ENCODE measurements around the gene CD81.

The CD81 gene

GRCh38 chr11:2390091-2390724 lies 13.1 kb downstream of the CD81 start:
- DNase-seq (ENCODE audit: low read depth, low spot score), result no peak

GRCh38 chr11:2390725-2391151 lies 13.6 kb downstream of the CD81 start:
- no peak for DNase-seq (ENCODE audit: low read depth, low spot score)

DNA sequence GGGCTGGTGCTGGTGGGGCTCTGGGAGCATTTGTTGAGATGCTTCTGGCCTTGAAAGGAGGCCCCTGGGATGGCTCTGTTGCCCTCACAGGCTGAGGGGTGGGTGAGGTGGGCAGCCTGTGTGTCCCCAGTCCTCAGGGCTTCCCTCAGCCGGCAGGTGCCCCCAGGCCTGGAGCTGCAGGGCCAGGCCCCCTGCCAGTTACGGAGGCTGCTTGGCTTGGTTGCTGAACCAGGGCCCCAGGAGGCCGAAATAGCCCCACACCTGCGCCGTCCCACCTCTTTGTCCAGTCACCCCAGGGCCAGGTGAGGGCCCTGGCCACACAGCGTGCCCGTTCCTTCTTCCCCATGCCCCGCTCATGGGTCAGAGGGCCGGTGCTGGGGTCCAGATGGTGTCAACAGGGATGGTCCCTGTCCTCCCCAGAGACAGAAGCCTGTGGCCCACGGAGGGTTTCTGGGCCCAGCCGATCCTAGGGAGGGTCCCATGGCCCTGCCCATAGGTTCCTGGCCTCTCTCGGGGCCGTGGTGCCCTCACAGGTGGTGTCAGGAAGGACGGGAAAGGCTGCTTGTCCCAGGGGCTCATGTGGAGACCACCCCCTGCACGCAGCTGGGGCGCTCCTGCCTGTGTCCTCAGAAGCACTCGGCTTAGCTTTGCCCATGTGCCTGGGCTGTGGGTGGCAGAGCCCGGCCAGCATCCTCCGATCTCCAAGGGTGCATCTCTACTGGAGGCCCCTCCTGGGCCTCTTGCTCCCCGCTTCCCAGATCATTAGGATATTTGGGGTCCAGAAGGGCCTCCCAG lies 14.3 kb downstream of the CD81 start:
- DNase-seq (ENCODE audit: low read depth, low spot score), result no peak

DNA sequence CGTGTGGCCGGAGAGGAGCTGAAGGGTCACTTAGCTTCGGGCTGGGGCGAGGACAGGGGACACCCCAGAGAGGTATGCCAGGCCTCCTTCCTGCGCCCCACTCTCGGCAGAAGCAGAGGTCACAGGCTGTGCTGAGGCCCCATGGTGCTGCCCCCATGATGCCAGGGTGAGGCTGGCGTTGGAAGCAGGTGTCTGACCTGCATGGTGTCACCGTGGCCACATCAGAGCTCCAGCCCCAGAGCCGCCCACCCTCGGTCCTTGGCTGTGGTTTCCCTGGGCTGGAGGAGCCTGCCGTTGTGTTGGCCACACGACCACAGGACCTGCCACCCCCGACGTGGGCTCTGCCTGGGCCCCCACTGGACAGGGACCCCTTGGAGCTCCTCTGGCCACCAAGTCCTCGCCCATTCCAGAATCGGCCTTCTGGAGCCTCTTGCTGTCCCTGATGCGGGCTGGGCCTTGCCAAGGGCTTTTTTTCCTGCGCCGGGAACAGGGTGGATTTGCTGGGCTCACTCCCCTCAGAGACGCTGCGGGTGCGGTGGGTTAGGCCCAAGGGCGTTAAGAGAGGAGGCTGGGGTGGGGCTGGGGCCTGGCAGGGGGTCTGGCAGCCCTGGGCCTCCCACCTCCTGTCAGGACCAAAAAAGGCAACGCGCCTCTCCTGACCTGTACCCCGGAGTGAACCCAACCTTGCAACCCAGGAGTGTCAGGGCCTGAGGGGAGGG lies 15.3 kb downstream of the CD81 start:
- DNase-seq (ENCODE audit: low read depth, low spot score), result no peak

DNA sequence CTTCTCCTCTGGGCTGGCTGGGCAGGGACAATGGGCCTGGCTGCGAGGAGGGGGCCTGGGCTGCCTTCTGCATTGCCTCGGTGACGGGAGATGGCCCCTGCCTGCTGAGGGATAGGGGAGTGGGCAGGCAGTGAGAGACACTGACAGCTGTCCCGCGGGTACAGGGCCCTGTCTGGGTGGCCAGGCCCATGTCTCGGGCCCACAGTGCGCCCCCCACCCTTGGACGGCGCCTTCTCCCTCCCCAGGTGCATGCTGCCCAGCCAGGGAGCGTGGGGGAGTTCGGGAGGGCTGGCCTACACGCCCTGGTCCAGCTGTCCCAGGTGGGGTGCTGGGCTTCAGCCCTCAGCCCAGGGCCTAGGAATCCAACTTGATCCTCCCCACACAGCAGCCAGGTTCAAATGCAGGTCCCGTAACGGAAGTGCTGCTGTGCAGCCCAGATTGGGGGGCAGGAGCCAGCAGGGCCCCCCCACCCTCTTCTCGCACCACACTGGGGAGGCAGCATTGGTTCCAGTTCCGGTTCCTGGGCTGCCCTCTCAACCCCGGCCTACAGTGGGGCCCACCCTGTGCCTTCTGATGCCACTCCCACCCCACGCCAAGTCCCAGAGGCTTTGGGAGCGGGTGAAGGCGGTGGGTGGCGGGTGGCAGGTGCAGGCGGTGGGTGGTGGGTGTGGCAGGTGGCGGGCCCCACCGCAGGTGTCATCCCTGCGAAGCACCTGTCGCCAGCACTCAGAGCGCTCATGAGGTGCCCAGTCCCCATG lies 16.2 kb downstream of the CD81 start:
- DNase-seq (ENCODE audit: low read depth, low spot score), result no peak

DNA sequence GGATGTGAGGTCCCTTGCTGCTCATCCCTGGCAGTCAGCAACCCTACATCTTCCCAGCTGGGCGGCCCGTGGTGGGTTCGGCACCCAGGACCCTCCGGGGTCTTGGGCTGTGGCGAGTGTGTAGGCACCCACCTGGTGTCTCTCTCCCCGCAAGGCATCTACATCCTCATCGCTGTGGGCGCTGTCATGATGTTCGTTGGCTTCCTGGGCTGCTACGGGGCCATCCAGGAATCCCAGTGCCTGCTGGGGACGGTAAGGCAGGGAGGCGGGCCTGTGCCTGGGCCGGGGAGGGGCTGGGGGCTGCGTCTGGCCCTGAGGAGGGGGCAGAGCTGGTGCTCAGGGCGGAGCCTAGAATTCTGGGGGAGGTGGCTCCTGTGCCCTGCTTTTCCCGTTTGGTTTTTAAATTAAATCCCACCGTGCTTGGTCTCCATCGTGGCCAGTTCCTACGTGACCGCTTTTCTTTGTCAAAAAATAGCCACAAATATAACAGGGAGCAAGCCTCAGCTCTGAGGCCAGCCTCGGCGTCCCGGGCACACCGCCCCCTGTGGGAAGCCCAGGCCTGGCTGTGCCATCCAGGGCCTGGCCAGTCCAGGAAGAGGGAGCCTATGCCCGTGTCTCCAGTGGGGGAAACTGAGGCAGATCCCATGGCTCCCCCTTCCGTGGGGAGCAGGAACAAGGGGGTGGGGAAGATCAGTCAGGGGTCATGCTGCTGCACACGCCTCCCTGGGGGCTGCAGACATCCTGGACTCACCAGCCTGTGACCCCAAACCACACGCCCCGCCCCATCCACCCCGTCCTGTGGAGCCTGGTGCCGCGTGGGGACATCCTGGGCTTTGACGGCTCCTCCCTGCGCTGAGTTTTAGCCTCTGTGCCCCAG lies 17.1 kb downstream of the CD81 start:
- no peak for DNase-seq (ENCODE audit: low read depth, low spot score)

DNA sequence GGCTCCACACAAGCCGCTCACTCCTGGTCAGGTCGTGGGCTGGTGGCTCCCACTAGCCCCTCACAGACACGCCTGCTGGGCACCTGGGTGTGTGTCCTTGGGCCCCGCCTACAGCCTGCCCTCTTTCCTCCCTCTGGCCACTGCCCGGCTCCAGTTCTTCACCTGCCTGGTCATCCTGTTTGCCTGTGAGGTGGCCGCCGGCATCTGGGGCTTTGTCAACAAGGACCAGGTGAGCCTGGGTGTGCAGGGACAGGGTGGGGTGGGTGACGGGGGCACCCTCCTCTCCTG lies 17.7 kb downstream of the CD81 start:
- DNase-seq (ENCODE audit: low read depth, low spot score), result no peak

GRCh38 chr11:2395211-2395730 lies 18.2 kb downstream of the CD81 start:
- no peak for DNase-seq (ENCODE audit: low read depth, low spot score)

DNA sequence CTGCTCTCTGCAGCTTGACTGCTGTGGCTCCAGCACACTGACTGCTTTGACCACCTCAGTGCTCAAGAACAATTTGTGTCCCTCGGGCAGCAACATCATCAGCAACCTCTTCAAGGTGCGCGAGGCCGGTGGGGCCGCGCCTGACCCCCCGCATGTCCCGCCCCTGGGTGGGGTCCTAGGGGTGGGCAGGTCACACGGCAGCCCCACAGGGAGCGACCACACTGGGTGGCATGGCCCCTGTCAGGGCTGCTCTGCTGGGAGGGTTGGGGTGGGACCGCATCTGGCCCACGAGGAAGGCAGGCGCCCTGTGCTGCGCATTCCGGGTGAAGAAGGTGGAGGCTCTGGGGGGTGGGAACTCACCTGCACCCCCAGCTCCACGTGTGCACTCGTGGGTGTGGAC lies 18.7 kb downstream of the CD81 start:
- DNase-seq (ENCODE audit: low read depth, low spot score), result no peak

- no peak for DNase-seq (ENCODE audit: low read depth, low spot score)
Measured at GRCh38 chr11:2396471-2396870, 19.4 kb downstream of the CD81 start.

DNA sequence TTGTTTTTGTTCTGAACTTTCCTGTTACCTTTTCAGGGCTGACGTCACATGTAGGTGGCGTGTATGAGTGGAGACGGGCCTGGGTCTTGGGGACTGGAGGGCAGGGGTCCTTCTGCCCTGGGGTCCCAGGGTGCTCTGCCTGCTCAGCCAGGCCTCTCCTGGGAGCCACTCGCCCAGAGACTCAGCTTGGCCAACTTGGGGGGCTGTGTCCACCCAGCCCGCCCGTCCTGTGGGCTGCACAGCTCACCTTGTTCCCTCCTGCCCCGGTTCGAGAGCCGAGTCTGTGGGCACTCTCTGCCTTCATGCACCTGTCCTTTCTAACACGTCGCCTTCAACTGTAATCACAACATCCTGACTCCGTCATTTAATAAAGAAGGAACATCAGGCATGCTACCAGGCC lies 19.9 kb downstream of the CD81 start:
- DNase-seq (ENCODE audit: low read depth, low spot score), result no peak

- no peak for DNase-seq (ENCODE audit: low read depth, low spot score)
Measured at GRCh38 chr11:2398664-2399355, 21.7 kb downstream of the CD81 start.

- no peak for DNase-seq (ENCODE audit: low read depth, low spot score)
Measured at GRCh38 chr11:2399488-2400068, 22.5 kb downstream of the CD81 start.

DNA sequence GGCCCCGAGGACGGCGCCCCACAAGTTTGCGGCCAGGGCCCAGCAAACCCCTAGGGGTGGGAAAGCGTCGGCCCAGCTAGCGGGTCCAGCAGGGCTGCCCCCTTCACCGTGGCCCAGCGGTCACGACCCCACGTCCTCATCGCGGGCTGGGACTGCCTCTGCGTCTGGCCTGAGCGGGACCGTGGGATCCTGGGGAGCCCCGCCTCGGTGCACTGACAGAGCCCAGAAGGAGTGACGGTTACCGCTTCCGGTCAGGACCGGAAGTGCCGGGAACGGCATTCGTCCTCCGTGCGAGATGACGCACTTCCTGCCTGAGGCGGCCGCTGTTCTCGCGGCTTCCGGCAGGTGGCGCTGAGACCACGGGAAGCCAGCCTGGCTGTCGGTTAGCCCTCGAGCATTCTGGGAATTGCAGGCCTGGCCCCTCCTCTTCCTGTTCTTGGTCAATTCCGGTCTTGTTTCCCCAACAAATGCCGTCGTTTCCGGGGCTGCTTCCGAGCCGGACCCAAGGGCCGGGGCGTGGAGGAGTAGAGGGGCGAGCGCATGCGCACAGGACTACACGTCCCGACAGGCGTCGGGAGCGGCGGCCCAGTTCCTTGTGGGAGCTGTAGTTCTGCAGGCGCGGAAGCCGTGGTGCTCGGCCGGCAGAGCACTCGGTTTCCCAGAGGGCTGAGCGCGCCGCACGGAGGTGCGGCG lies 23.1 kb downstream of the CD81 start, which contains the start of gene TSSC4:
TSS of gene TSSC4 (plus strand) at position 682 of the 693 bp plus-strand sequence. CDS start 1,884 bp downstream, outside the sequence.
- peak; percentile 100 for DNase-seq (ENCODE audit: low read depth, low spot score)

DNA sequence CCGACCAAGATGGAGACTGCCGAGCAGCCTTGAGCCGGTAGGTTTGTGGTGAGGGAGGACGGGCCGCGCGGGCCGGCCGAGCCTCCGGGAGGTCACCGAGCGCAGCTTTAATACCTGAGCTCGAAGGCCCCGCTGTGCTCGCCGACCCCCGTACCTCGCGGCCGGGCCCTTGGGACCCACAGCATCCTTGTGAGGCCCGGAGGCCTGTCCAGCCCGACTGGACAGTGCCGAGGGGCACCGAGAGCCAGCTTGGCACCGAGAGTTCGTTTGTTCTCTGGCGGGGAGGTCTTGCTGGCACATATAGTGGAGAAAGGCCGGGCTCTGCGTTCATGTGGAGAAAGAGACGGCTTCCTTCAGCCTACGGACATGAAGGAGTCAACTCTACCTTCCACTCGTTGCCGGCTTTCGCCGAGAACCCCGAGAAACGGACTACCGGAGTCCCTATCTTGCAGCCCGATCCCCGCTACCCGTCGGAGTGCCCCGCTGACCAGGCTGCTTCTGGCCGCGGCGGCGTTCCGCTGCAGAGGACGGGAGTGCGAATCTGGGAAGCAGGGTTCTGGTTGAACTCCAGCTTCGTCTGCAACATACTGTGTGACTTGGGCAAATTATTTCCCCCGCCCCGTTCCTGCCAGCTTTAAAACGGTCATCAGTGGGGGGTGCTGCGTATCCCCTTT lies 23.8 kb downstream of the CD81 start:
- DNase-seq (ENCODE audit: low read depth, low spot score), result no peak

DNA sequence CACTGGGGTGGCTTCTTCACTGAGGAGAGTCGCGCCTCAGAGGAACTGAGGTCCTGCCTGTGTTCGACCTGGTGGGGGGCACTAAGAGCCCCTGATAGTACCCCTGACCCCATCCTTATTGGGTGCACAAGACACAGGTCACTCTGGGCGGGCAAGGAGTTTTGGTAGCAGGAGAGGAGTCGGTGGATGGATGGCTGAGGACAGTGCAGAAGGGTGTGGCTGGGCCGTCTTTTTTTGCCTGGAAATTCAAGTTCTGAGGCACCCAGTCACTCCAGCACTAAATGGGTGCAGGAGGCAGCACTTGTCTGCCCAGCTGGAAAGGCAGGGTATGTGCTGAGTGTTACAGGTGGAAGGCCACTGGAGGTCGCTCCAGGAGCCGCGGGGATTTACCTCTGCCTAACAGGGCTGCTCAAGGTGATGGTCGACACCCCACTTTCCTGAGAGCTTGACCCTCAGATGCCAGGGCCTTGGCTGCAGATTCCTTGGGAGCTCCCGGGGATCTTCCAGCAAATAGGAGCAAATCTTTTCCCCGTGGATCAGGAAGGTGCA lies 24.4 kb downstream of the CD81 start:
- DNase-seq (ENCODE audit: low read depth, low spot score), result no peak

DNA sequence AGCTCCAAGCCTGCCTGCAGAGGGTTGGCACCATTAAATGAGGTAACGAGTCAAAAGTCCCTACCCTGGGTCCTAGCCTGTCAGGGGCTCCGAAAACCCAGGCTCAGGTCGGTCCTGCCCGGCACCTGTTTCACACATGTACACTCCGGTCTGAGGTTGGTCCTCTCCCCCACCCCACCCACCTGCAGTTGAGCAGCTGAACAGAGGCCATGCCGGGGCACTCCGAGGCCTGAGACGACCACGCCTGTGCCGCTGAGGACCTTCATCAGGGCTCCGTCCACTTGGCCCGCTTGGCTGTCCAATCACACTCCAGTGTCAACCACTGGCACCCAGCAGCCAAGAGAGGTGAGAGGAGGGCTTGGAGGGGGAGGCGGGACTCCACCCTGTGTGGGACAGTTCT lies 25.0 kb downstream of the CD81 start:
- no peak for DNase-seq (ENCODE audit: low read depth, low spot score)

DNA sequence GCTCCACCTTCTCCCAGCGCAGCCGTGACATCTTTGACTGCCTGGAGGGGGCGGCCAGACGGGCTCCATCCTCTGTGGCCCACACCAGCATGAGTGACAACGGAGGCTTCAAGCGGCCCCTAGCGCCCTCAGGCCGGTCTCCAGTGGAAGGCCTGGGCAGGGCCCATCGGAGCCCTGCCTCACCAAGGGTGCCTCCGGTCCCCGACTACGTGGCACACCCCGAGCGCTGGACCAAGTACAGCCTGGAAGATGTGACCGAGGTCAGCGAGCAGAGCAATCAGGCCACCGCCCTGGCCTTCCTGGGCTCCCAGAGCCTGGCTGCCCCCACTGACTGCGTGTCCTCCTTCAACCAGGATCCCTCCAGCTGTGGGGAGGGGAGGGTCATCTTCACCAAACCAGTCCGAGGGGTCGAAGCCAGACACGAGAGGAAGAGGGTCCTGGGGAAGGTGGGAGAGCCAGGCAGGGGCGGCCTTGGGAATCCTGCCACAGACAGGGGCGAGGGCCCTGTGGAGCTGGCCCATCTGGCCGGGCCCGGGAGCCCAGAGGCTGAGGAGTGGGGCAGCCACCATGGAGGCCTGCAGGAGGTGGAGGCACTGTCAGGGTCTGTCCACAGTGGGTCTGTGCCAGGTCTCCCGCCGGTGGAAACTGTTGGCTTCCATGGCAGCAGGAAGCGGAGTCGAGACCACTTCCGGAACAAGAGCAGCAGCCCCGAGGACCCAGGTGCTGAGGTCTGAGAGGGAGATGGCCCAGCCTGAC lies 26.0 kb downstream of the CD81 start:
- DNase-seq (ENCODE audit: low read depth, low spot score), result no peak

All from brain pericyte (primary cell).